Liver (tissue), 9 donors: ENCODE data around the gene NET1. TPM values are rescaled to one million over a fixed set of nuclear protein-coding genes. Genes with fewer than 3 reads are reported as not detected.

Source experiments
- DNase-seq: peaks from one replicate; pipeline ENCODE4 v3.0.0-alpha.2; 2017; ENCODE audit warnings: low spot score
- H3K27ac ChIP-seq, 2 donors: one replicate each; pipeline ENCODE4 v1.7.0; 2013; ENCODE audit warnings: inconsistent platforms in 2 of 2, low read length in 2 of 2, control low read depth in 1 of 2, low read depth in 1 of 2, mild to moderate bottlenecking in 1 of 2
- H3K27me3 ChIP-seq, 4 donors: one replicate each; pipeline versions ENCODE4 v1.6.1 to v1.7.0; 2013; ENCODE audit warnings: low read length in 3 of 4, inconsistent platforms in 1 of 4, mild to moderate bottlenecking in 1 of 4, moderate library complexity in 1 of 4; ENCODE audit not compliant: control insufficient read depth in 4 of 4, insufficient read depth in 4 of 4
- H3K36me3 ChIP-seq, 4 donors: one replicate each; pipeline versions ENCODE4 v1.6.1 to v1.7.0; 2013; ENCODE audit warnings: low read length in 3 of 4, mild to moderate bottlenecking in 3 of 4, low read depth in 1 of 4, moderate library complexity in 1 of 4; ENCODE audit not compliant: control insufficient read depth in 4 of 4, insufficient read depth in 3 of 4
- H3K4me1 ChIP-seq, 4 donors: one replicate each; pipeline versions ENCODE4 v1.6.1 to v1.7.0; 2013; ENCODE audit warnings: low read length in 3 of 4, mild to moderate bottlenecking in 3 of 4, moderate library complexity in 1 of 4; ENCODE audit not compliant: control insufficient read depth in 4 of 4, insufficient read depth in 4 of 4
- H3K4me3 ChIP-seq, 3 donors: one replicate each; pipeline versions ENCODE4 v1.6.1 to v1.7.0; 2013; ENCODE audit warnings: low read length in 3 of 3, control low read depth in 1 of 3, low read depth in 1 of 3, mild to moderate bottlenecking in 1 of 3
- H3K9ac ChIP-seq, 2 donors: one replicate each; pipeline ENCODE4 v1.7.0; 2013; ENCODE audit warnings: low read length in 2 of 2, mild to moderate bottlenecking in 2 of 2, moderate library complexity in 2 of 2, control low read depth in 1 of 2, low read depth in 1 of 2
- H3K9me3 ChIP-seq, 4 donors: one replicate each; pipeline versions ENCODE4 v1.6.1 to v1.7.0; 2013; ENCODE audit warnings: low read length in 3 of 4; ENCODE audit not compliant: control insufficient read depth in 4 of 4
- FOXA1 ChIP-seq: IDR thresholded peaks from 2 replicates; pipeline ENCODE4 v1.6.1; 2016; ENCODE audit warnings: antibody characterized with exemption
- FOXA2 ChIP-seq: IDR thresholded peaks from 2 replicates; pipeline ENCODE4 v1.6.1; 2016; ENCODE audit warnings: antibody characterized with exemption
- GABPA ChIP-seq, 2 donors: IDR thresholded peaks in 1 of 2; conservative IDR thresholded peaks in 1 of 2; 2 replicates each; pipeline ENCODE4 v1.6.1; 2016; ENCODE audit warnings: antibody characterized with exemption in 2 of 2, mild to moderate bottlenecking in 1 of 2, moderate library complexity in 1 of 2
- HNF4A ChIP-seq, 2 donors: conservative IDR thresholded peaks; 2 replicates each; pipeline ENCODE4 v1.6.1; 2016; ENCODE audit warnings: antibody characterized with exemption in 2 of 2, mild to moderate bottlenecking in 2 of 2
- HNF4G ChIP-seq: IDR thresholded peaks from 2 replicates; pipeline ENCODE4 v1.6.1; 2016; ENCODE audit warnings: antibody characterized with exemption
- RAD21 ChIP-seq, 2 donors: IDR thresholded peaks; 2 replicates each; pipeline ENCODE4 v1.6.1; 2016; ENCODE audit warnings: antibody characterized with exemption in 2 of 2, mild to moderate bottlenecking in 2 of 2
- TAF1 ChIP-seq: conservative IDR thresholded peaks from 2 replicates; pipeline ENCODE4 v1.6.1; 2016; ENCODE audit warnings: antibody characterized with exemption, mild to moderate bottlenecking
- YY1 ChIP-seq: IDR thresholded peaks from 2 replicates; pipeline ENCODE4 v1.6.1; 2016; ENCODE audit warnings: antibody characterized with exemption, mild to moderate bottlenecking
- WGBS: extraction: QIAGEN DNeasy Blood & Tissue Kit; methylation state at CpG from one replicate; pipeline ENCODE4 v1.1.7; 2013; 5-methylcytosine and 5-hydroxymethylcytosine counted together
- polyA plus RNA-seq, 2 donors: library from polyadenylated mRNA; stranded (reverse) in 1 of 2; unstranded in 1 of 2; fragments of 200-250 nt in 1 of 2; fragments of >200 nt in 1 of 2; fragmentation: Nextera tagmentation in 1 of 2; extraction: Ambion mirVana in 1 of 2; gene quantifications; one replicate each; pipeline versions ENCODE4 v1.2.1 to v1.2.3, GENCODE V29; 2013 to 2015
- total RNA-seq, 2 donors: library from RNA; depleted of rRNA; stranded (reverse); fragments of >200 nt; gene quantifications; one replicate each; pipeline ENCODE4 v1.2.3, GENCODE V29; 2014
- TF ChIP-seq, protein P1 (sequence below): fragments of 150-350 bp; IDR thresholded peaks from 2 replicates; pipeline ENCODE4 v1.5.1; 2017; ENCODE audit warnings: improper control_type of control experiment, low read depth, low read length; ENCODE audit not compliant: missing input control
- TF ChIP-seq, protein P2 (sequence below): IDR thresholded peaks from 2 replicates; pipeline ENCODE4 v1.6.1; 2016; ENCODE audit warnings: antibody characterized with exemption, mild to moderate bottlenecking
- TF ChIP-seq, protein P3 (sequence below): IDR thresholded peaks from 2 replicates; pipeline ENCODE4 v1.6.1; 2016; ENCODE audit warnings: antibody characterized with exemption
- TF ChIP-seq, protein P4 (sequence below): IDR thresholded peaks from 2 replicates; pipeline ENCODE4 v1.6.1; 2016; ENCODE audit warnings: antibody characterized with exemption
- TF ChIP-seq, protein P5 (sequence below): IDR thresholded peaks from 2 replicates; pipeline ENCODE4 v1.6.1; 2016; ENCODE audit warnings: antibody characterized with exemption
- donor health status: healthy.
- donor health status: healthy.
- donor health status: healthy.
- donor health status: healthy.
- donor health status: healthy.

The NET1 gene
- total and polyA plus RNA-seq, 4 donors = 16.2 to 38.6 (median 25.6) TPM

DNA sequence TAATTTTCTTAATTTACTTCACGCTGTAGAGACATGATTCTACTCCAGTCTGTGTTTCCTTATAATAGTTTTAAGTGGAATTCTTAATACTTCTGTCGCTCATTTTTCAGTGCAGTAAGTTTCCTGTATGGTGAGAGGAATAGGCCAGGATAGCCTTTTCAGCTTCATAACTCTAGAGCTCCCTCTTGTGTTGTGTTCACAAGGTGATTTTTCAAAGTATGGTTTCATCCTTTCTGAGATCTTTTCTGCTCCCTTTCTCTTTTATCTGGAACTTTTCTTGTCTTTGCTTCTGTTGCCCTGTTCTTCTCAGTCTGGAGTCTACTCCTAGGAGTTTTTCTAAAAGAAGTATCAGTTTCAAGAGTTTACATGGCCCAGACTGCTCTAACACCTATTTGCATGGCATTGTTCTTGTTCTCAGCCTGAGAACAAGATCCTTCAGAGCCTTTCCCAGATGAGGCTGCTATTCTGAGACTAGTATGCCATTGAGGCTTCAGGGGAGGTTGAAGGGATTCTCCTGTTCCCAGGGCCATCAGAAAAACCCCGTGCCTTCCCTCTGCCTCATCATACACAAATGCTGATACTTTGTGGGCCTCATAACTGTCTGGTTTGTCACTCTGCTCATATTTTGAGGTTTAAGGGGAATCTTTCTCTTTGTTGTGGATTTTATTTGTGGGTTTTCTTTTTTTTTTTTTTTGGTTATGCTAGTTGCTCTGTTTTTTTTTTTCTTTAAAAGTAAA lies 21.8 kb downstream of the NET1 start:
- WGBS = 46% methylated on average over 3 of the region's 3 CpGs
- no peaks in the 10 kb centered on the region for H3K27me3 ChIP-seq
- TF ChIP-seq, protein P1, sequence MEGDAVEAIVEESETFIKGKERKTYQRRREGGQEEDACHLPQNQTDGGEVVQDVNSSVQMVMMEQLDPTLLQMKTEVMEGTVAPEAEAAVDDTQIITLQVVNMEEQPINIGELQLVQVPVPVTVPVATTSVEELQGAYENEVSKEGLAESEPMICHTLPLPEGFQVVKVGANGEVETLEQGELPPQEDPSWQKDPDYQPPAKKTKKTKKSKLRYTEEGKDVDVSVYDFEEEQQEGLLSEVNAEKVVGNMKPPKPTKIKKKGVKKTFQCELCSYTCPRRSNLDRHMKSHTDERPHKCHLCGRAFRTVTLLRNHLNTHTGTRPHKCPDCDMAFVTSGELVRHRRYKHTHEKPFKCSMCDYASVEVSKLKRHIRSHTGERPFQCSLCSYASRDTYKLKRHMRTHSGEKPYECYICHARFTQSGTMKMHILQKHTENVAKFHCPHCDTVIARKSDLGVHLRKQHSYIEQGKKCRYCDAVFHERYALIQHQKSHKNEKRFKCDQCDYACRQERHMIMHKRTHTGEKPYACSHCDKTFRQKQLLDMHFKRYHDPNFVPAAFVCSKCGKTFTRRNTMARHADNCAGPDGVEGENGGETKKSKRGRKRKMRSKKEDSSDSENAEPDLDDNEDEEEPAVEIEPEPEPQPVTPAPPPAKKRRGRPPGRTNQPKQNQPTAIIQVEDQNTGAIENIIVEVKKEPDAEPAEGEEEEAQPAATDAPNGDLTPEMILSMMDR = peak; percentile 60
- TF ChIP-seq YY1 (no peak), TAF1 (no peak), HNF4G (no peak), HNF4A (conservative IDR thresholded peaks at IDR 0.05) (no peak), FOXA1 (no peak), RAD21 (IDR thresholded peaks at IDR 0.05) (peak; percentile 84 to 90), GABPA (IDR thresholded peaks at IDR 0.05 in 1 of 2, conservative IDR thresholded peaks at IDR 0.05 in 1 of 2) (no peak)
- TF ChIP-seq, protein P2, sequence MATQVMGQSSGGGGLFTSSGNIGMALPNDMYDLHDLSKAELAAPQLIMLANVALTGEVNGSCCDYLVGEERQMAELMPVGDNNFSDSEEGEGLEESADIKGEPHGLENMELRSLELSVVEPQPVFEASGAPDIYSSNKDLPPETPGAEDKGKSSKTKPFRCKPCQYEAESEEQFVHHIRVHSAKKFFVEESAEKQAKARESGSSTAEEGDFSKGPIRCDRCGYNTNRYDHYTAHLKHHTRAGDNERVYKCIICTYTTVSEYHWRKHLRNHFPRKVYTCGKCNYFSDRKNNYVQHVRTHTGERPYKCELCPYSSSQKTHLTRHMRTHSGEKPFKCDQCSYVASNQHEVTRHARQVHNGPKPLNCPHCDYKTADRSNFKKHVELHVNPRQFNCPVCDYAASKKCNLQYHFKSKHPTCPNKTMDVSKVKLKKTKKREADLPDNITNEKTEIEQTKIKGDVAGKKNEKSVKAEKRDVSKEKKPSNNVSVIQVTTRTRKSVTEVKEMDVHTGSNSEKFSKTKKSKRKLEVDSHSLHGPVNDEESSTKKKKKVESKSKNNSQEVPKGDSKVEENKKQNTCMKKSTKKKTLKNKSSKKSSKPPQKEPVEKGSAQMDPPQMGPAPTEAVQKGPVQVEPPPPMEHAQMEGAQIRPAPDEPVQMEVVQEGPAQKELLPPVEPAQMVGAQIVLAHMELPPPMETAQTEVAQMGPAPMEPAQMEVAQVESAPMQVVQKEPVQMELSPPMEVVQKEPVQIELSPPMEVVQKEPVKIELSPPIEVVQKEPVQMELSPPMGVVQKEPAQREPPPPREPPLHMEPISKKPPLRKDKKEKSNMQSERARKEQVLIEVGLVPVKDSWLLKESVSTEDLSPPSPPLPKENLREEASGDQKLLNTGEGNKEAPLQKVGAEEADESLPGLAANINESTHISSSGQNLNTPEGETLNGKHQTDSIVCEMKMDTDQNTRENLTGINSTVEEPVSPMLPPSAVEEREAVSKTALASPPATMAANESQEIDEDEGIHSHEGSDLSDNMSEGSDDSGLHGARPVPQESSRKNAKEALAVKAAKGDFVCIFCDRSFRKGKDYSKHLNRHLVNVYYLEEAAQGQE = no peak
- TF ChIP-seq, protein P3, sequence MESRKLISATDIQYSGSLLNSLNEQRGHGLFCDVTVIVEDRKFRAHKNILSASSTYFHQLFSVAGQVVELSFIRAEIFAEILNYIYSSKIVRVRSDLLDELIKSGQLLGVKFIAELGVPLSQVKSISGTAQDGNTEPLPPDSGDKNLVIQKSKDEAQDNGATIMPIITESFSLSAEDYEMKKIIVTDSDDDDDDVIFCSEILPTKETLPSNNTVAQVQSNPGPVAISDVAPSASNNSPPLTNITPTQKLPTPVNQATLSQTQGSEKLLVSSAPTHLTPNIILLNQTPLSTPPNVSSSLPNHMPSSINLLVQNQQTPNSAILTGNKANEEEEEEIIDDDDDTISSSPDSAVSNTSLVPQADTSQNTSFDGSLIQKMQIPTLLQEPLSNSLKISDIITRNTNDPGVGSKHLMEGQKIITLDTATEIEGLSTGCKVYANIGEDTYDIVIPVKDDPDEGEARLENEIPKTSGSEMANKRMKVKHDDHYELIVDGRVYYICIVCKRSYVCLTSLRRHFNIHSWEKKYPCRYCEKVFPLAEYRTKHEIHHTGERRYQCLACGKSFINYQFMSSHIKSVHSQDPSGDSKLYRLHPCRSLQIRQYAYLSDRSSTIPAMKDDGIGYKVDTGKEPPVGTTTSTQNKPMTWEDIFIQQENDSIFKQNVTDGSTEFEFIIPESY = no peak
- TF ChIP-seq, protein P4, sequence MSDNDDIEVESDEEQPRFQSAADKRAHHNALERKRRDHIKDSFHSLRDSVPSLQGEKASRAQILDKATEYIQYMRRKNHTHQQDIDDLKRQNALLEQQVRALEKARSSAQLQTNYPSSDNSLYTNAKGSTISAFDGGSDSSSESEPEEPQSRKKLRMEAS = no peak
- TF ChIP-seq, protein P5, sequence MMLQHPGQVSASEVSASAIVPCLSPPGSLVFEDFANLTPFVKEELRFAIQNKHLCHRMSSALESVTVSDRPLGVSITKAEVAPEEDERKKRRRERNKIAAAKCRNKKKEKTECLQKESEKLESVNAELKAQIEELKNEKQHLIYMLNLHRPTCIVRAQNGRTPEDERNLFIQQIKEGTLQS = no peak
- H3K4me3 ChIP-seq = no peak overlapping the region
- H3K4me1 ChIP-seq = peaks cover 0 to 12% (median 7%) of the 10 kb centered on the region in 4 donors
- no peak for DNase-seq
- H3K9me3 ChIP-seq = no peaks in the 10 kb centered on the region
- H3K27ac ChIP-seq = no peak overlapping the region
- H3K9ac ChIP-seq = peak overlapping the region in 1 of 2 donors; percentile 33
- H3K36me3 ChIP-seq = peaks cover 0 to 6% (median 0%) of the 10 kb centered on the region in 4 donors

DNA sequence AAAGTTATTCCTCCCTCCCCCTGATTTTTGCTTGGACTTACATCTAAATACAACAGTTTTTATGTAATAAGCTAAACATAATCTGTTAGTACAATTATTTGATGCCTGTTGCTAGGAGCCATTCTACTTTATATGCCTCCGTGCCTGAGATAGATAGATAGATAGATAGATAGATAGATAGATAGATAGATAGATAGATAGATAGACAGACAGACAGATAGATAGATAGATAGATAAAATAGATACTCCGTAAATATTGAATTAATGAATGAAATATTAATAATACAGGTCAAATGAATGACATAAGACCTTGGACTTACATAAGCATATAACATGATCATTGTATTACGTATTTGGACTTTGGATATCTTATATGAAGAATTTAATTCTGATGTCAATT lies 23.0 kb downstream of the NET1 start:
- peaks cover 0 to 12% (median 7%) of the 10 kb centered on the region in 4 donors for H3K4me1 ChIP-seq
- no peak for DNase-seq

More for the DNA sequence above, 23.0 kb downstream of the NET1 start:
- Histone ChIP-seq H3K4me3 (no peak overlapping the region), H3K36me3 (peaks cover 0 to 4% (median 0%) of the 10 kb centered on the region in 4 donors), H3K27ac (no peak overlapping the region), H3K9ac (no peak overlapping the region), H3K27me3 (no peaks in the 10 kb centered on the region), H3K9me3 (no peaks in the 10 kb centered on the region)
- TF ChIP-seq FOXA2 = no peak
- no peak for TF ChIP-seq HNF4G
- TF ChIP-seq HNF4A (conservative IDR thresholded peaks at IDR 0.05) = no peak
- 92% methylated on average over 3 of the region's 3 CpGs for WGBS
